Stimulated activated naive CD4-positive, alpha-beta T cell (primary cell): Measurements from ENCODE around the gene BCKDHB.
"Not testable (repeated sequence)": the region's sequence is repeated elsewhere in the genome, so short reads cannot be mapped to it uniquely, and the experiment has no call there.

Source experiments
- DNase-seq, 6 experiments: peaks; one replicate each; lab custom pipeline; 2025; lab: John Stamatoyannopoulos, UW

BCKDHB gene

GRCh38 chr6:80263585-80263984, 157.1 kb downstream of the BCKDHB start:
- no peak for DNase-seq

GRCh38 chr6:80268865-80269730, 162.6 kb downstream of the BCKDHB start:
- DNase-seq = no peak

- DNase-seq = no peak
Observed at GRCh38 chr6:80271074-80271473, 164.6 kb downstream of the BCKDHB start.

GRCh38 chr6:80272988-80273387, 166.5 kb downstream of the BCKDHB start:
- no peak for DNase-seq

- no peak for DNase-seq
Observed at GRCh38 chr6:80276861-80277260, 170.4 kb downstream of the BCKDHB start.

GRCh38 chr6:80277501-80277900, 171.0 kb downstream of the BCKDHB start:
- no peak for DNase-seq

- no peak for DNase-seq
Observed at GRCh38 chr6:80280262-80281010, 174.0 kb downstream of the BCKDHB start.

- DNase-seq = no peak
Observed at GRCh38 chr6:80282913-80283554, 176.6 kb downstream of the BCKDHB start.

- DNase-seq = no peak
Observed at GRCh38 chr6:80287112-80287511, 180.6 kb downstream of the BCKDHB start.

GRCh38 chr6:80287607-80288006, 181.1 kb downstream of the BCKDHB start:
- DNase-seq = no peak

GRCh38 chr6:80289727-80290126, 183.3 kb downstream of the BCKDHB start:
- DNase-seq = no peak

- DNase-seq = not testable (repeated sequence)
Observed at GRCh38 chr6:80294531-80294930, 188.1 kb downstream of the BCKDHB start.

- no peak for DNase-seq
Observed at GRCh38 chr6:80302716-80303115, 196.2 kb downstream of the BCKDHB start.

GRCh38 chr6:80304014-80304413, 197.5 kb downstream of the BCKDHB start:
- no peak for DNase-seq

GRCh38 chr6:80314531-80314930, 208.1 kb downstream of the BCKDHB start:
- no peak for DNase-seq

GRCh38 chr6:80316686-80317231, 210.3 kb downstream of the BCKDHB start:
- no peak for DNase-seq

GRCh38 chr6:80319196-80319595, 212.7 kb downstream of the BCKDHB start:
- no peak for DNase-seq

GRCh38 chr6:80321011-80321410, 214.5 kb downstream of the BCKDHB start:
- DNase-seq = no peak

- DNase-seq = no peak
Observed at GRCh38 chr6:80325742-80326141, 219.3 kb downstream of the BCKDHB start.

GRCh38 chr6:80328652-80329051, 222.2 kb downstream of the BCKDHB start:
- DNase-seq = no peak

- DNase-seq = no peak
Observed at GRCh38 chr6:80329496-80329895, 223.0 kb downstream of the BCKDHB start.

- DNase-seq = no peak
Observed at GRCh38 chr6:80330961-80331360, 224.5 kb downstream of the BCKDHB start.
